Measurements from ENCODE around the gene MMD2.
"Not testable (repeated sequence)": the region's sequence is repeated elsewhere in the genome, so short reads cannot be mapped to it uniquely, and the experiment has no call there.

MMD2 gene, protein sequence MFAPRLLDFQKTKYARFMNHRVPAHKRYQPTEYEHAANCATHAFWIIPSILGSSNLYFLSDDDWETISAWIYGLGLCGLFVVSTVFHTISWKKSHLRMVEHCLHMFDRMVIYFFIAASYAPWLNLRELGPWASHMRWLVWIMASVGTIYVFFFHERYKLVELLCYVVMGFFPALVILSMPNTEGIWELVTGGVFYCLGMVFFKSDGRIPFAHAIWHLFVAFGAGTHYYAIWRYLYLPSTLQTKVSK
- total RNA-seq: 0 to 0.04 (median 0) reads per million in 18 experiments

DNA sequence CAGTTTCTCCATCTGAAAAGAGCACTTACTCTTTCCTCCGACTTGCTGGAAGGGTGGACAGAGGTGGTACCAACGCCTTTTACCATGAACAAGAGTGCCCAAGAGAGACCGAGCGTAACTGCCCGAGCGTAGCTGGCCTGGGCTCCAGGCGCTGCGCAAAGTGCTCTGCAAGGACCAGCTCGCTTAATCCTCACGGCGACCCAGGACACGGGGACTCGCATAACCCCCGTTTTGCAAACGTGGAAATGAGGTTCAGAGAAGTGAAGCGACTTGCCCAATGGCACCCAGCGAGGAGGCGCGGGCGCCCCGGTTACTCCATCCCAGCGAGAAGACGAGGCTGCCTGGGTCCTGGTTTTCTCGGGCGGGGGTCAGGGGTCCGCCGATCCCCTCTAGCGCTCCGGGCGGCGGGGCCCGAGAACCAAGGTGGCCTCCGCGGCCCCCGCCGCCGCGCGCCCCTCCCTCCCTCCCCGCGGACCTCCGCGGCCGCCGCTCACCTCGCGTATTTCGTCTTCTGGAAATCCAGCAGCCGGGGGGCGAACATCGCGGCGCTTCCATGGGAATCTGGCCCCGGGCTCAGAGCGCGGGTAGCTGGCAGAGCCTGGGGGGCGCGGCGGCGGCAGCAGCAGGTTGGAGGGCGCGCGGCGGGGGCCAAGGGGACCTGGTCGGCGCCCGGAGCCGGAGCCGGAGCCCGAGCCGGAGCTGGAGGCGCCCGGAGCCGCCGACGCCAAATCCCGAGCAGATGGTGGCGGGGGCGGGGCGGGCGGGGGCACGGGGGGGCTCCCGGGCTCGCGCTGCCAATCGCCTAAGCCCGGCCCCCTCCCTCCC lies at the start of gene MMD2:
Gene MMD2 (minus strand): TSS at position 711 of the 825 bp plus-strand sequence. CDS start 170 bp downstream, at position 541.
- no peak for DNase-seq

DNA sequence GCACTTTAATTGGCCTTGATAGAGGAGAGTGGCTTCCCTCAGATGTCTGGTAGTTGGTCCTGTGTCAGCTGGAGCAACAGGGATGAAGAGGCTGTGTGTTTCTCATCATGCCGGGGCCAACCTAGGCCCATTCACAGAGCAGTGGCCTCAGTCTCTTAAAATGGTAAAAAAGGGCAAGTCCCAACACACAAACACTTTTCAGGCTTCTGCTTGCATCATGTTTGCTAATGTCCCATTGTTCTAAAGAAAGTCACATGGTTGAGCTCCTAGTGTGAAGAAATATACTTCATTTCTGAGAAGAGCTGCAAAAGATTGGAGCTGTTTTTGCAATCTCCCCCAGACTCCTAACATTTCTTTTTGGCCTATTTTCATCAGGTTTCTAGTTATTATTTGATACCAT lies 46.1 kb upstream of the MMD2 start:
- peak in 1 of 2 donors; percentile 23 for DNase-seq

DNA sequence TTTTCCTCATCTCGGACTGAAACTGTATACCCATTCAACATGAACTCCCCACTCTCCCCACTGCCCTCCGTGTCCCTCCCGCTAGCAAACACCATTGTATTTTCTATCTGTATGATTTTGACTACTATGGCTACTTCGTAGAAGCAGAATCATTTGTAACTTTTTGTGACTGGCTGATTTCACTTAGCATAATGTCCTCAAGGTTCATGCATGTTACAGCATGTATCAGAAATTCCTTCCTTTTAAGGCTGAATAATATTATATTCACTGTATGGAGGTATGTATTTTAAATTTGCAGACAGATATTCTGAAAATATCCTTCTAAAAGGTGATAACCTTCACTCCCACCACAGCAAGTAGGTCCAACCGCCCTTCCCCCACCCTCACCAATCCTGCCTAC lies 42.9 kb upstream of the MMD2 start:
- DNase-seq: no peak

DNA sequence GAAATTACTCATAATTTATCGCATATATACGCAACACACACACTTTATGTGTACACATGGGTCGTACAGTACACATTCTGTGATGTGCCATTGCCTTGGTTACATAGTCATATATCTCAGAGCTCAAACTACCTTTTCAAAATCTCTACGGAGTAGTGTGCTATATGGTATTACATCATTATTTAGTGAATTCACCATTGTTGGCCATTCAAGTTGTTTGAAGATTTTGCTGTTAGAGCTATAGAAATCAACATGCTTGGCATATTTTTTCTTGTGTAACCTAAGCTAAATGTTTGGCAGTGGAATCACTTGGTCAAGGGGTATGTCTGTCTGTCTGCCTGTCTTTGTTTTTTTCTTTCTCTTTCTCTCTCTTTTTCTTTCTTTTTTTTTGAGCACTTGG lies 42.0 kb upstream of the MMD2 start:
- no peak for DNase-seq

DNA sequence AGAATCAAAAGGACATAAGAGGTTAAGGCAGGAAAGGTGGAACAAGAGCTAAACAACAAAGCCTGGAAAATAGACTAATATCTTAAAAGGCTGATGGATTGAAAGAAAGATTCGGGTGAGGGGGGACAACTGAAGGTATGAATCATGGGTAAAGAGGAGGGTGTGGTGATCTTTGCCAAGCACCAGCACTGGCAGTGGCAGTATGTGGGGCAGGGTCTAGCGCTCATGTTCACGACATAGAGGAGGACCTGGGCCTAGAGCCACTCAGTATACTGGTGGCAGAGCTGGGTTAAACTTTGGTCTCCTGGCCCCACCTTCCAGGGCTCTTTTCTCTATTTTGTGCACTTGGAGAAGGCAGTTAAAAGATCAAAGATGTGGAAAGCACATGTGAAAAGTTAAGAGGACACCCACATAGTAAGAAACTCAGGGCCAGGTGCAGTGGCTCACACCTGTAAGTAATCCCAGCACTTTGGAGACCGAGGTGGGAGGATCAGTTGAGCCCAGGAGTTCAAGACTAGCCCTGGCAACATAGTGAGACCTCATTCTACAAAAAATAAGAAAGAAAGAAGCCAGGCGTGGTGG lies 40.5 kb upstream of the MMD2 start:
- no peak for DNase-seq

DNA sequence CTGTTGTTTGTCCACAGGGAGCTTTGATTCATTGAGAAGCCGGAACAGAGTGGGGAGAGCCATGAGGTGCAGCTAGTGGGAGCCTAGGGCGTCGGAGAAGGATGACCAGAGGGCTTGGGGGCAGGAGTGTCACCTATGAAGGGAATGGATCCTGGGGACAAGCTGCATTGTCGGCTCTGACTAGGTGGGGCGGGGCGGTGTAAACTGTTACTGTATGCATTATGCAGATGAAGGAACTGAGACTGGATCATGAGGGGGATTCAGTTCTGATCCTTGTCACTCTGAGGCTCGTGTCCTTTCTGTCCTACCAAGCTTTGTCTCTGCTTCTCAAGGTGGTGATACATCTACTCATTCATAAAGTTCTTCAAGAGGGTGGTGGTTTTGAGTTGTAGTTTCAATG lies 39.9 kb upstream of the MMD2 start:
- no peak for DNase-seq

DNA sequence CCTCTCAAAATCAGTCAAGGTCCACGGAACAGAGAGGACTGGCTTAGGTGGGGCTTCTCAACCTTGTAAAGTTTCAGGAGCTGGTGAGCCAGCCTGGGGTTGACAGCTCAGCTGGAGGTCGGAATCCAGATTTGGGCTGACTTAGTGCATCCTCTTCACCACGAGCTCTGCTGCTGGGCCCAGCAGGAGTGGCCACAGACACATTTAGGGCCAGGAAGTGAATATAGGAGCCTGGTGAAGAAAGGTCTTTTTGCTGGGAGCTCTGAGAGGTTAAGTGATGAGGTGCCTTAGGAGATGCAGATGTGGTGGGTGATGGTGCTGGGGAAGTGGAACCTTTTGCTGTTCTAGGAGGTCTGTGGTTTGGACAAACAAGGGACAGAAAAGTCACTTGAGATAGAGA lies 39.3 kb upstream of the MMD2 start:
- DNase-seq: no peak

DNA sequence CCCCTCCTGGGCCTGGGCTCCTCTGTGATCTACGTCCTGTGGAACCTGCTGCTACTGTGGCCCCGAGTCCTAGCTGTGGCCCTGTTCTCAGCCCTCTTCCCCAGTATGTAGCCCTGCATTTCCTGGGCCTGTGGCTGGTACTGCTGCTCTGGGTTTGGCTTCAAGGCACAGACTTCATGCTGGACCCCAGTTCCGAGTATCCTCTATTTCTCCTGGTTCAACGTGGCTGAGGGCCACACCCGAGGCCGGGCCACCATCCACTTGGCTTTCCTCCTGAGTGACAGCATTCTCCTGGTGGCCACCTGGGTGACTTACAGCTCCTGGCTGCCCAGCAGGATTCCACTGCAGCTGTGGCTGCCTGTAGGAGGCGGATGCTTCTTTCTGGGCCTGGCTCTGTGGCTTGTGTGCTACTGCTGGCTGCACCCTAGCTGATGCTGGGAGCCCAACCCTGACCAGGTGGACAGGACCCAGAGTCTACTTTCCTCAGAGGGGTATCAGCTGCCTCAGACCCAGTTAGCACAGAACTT lies 37.8 kb upstream of the MMD2 start:
- no peak for DNase-seq

DNA sequence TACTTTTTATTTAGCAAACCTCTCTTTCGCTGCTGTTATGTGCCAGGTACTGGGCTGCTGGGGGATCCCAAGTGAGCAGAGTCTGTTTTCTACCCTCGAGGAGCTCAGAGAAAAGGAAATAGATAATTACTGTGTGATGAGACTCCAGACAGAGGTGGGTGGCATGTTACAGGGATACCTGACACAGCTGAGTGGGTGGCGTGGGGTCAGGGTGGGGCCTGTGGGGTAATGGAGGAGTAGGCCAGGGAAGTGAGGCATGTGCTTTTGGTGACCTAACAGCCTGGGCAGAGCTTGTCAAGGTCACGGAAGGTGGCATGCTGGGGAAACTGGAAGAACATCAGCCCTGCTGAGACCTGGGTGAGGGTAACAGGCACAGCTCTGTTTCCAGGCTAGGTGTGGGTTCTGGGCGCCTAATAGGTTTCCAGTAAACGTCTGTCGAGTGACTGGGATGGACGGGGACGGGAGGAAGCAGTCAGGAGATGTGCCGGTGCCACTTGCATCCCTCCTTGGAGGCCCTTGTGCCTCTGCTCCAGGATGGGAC lies 36.5 kb upstream of the MMD2 start:
- DNase-seq: no peak

DNA sequence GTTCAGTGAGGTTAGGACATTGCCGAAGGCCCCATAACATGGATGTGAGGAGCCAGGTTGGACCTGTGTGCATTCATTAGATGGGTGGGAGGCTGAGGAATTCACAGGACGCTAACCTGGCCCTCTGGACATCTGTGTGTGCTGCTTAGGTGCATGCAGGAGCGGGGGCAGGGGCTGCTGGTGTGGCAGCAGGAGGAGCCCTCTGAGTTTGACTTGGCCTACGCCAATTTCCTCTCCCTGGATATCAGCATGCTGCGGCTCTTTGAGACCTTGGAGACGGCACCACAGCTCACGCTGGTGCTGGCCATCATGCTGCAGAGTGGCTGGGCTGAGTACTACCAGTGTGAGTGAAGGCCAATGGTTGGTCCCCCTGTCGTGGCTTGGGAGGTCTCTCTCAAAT lies 34.5 kb upstream of the MMD2 start:
- no peak for DNase-seq

DNA sequence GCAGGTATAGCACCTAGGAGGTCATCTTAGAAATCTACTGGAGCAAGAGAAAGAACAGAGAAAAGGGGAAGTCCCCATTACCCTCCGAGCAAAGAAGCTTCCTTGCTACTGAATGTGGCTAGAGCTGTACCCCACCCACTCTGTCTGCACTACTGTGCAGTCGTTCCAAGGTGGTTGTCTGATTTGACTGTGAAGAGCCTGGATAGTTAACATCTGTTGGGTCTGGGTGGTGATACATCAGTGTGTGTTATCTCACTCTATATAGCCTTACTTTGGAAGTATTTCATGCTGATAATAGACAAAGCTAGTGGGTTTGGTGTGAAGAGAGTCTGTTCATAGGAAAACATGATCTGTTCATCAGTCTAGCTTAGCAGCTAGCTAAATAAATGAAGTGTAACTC lies 23.8 kb upstream of the MMD2 start:
- DNase-seq: not testable (repeated sequence)

DNA sequence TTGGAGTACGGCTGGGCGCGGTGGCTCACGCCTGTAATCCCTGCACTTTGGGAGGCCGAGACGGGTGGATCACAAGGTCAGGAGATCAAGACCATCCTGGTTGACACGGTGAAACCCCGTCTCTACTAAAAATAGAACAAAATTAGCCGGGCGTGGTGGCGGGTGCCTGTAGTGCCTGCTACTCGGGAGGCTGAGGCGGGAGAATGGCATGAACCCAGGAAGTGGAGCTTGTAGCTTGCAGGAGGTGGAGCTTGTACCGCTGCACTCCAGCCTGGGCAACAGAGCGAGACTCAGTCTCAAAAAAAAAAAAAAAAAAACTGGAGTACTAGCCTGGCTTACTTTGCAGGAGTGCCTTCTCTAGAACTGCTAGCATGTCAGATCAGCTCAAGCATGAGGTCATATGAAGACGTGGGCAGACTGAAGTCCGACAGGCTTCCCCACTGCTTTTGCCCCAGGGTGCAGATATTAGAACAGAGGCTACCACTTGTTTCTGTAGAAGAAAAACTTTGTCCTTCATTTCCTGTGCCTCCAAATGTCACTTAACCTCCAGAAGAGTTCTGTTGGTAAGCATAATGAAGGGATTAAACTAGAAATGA lies 22.4 kb upstream of the MMD2 start:
- DNase-seq: not testable (repeated sequence)

DNA sequence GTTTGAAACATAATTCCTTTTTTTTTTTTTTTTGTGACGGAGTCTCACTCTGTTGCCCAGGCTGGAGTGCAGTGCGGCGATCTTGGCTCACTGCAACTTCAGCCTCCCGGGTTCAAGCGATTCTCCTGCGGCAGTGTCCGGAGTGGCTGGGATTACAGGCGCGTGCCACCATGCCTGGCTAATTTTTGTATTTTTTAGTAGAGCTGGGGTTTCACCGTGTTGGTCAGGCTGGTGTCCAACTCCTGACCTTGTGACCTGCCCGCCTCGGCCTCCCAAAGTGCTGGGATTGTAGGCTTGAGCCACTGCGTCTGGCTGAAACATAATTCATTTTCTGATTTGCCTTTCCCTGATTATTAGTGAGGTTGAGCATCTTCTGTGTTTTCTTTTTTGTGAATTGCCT lies 16.6 kb upstream of the MMD2 start:
- not testable (repeated sequence) for DNase-seq

DNA sequence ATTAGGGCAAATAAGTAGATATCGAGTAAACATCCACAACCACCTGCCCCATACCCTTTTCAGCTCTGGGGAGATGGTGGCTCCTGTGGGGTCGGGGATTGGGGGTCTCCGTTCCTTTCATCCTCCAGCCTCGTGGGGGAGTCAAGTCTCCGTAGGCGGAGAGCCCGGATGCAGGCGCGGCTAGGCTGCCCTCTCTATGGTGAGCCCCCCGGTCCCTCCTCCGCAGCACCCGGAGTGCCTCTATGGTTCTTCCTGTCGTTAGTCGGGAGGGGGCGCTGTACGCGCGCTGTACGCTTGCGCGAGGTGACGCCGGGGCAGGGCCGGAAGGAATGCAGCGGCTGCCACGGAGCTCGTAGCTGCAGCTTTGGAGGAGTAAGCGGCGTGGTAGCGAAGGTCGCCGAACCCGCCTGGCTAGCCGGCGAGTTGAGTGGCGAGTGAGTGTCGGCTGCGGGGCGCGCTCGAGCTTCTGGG lies 14.8 kb upstream of the MMD2 start:
- peak; percentile 92 to 93 for DNase-seq

DNA sequence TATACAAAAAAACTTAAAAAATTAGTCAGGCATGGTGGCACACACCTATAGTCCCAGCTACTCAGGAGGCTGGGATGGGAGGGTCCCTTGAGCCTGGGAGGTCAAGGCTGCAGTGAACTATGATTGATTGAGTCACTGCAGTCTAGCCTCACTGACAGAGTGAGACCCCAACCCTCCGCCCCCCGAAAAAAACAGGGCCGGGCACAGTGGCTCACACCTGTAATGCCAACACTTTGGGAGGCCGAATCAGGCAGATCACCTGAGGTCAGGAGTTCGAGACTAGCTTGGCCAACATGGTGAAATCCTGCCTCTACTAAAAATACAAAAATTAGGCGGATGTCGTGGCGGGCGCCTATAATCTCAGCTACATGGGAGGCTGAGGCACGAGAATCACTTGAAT lies 13.5 kb upstream of the MMD2 start:
- DNase-seq: not testable (repeated sequence)

DNA sequence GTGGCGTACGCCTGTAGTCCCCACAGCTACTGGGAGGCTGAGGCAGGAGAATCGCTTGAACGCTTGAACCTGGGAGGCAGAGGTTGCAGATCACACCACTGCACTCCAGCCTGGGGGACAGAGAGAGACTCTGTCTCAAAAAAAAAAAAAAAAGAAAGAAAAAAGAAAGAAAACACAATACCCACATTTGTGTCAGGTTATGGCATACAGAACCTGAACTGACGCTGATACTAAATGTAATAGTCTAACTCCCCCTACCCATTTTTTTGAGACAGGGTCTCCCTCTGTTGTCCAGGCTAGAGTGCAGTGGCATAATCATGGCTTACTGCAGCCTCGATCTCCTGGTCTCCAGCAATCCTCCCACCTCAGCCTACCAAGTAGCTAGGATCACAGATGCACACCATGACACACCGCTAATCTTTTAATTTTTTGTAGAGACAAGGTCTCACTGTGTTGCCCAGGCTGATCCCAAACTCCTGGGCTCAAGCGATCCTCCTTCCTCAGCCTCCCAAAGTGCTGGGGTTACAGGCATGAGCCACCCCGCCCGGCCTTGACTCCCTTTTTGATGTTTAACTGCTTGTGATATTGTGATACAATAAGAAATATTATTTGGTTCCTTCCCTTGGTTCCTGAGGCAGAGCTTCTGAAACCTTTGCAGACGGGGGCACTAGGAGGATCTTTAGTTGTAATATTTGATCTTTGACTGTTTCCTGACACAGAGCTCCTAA lies 6.5 kb upstream of the MMD2 start:
- no peak for DNase-seq

DNA sequence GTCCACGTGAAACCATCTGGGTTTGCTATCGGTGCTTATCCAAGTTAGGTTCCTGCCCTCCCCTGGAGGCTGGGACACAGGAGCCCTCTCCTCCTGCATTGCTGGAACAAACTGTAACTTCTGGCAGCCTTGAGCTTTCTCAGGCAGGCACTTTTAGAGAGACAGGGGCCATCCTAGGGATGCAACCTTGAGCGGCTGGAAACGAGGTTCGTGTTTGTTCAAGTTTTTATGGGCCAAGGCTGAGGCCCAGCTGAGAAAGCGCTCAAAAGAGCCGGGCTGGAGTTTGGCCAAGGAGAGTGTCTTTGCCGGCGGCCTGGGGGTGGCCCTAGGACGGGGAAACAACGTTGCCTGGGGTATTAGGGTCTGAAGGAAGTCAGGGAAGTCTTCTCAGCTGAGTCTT lies 5.5 kb upstream of the MMD2 start:
- DNase-seq: no peak

DNA sequence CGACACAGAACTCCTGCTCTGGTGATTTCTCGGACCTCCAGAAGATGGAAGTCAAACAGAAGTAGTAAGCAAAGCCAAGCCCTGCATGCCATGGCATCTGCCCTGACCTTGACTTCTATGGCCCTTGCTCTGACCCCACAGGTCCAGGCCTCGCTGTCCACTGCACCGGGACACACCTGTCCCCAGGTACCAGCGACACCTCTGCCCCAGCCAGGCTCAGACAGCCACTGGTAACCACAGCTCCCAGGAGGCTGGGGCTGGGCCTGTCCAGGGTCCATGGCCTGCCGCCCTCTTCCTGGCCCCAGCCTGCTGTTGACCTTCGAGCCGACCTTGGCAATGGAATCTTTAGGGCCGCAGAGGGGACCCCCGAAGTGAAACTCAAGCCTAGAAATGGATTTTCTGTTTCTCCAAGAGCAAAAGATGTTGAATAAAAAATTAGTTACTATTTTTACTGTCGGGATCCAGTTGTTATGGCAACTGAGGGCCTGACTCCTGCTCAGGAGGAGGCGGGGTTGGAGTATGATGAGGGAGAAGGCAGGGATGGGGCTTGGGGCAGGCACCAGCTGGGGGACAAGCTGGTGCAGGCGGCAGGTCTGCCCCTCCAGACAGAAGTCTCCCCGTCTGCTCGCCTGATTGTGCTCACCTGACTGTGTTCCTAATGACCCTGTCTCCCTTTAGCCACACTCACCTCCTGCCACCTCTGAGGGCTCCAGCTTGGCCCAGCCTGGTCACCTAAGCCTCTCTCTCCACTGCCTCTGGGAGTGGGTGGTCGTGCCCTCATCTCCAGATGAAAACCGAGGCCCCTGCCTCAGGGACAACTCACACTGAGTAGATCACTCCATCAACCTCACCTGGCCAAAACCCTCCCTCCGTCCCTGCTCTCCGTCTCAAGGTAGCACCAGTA lies 4.1 kb upstream of the MMD2 start:
- DNase-seq: no peak

DNA sequence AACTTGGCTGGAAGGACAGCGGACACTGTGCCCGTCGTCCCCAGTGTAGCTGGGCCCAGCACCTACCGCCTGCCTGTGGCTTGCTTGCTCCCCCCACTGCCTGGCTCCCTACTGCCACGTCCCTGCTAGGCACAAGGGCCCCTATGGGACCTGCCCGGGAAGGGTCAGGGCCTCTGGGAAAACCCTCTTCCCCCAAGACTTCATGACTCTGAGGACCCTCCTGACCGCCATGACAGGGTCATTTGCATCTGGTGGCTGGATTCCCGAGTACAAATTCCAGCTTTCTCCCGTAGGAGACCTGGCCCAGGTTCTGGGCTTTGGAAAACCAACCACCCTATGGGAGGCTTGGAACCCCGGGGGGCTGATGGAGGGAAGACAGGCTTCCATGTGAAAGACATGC lies 1.4 kb upstream of the MMD2 start:
- no peak for DNase-seq

DNA sequence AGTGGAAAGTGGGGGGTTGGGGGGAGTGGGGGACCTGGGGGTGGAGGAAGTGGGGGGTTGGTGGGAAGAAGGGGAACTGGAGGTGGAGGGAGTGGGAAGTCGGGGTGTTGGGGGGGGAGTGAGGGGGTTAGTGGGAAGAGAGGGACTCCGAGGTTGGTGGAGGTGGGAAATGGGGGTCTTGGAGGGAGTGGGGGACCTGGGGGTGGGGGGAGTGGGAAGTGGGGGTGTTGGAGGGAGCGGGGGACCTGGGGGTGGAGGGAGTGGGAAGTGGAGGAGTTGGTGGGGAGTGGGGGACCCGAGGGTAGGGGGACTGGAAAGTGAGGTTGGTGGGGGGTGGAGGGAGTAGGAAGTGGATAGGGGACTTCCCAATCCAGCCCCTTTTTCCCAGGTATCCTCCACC lies 906 bp upstream of the MMD2 start:
- DNase-seq: no peak

DNA sequence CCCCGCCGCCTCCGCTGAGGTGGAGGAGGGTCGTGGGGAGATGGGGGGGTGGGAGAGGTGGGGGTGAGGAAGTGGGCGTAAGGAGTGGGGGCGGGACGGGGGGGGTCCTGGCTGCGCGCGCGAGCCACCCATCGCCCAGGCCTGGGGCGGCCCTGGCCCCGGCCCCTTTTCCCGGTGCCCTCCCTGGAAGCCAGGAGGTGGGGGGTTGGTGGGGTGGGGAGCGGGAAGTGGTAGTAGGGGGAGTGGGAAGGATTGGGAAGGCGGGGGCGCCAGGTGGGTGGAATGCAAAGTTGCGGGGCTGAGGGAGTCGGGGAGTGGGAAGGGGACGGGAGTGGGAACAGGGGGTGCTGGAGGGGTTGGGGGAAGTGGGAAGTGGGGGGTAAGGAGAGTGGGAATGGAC lies 319 bp upstream of the MMD2 start:
- no peak for DNase-seq

All from inflammatory macrophage (primary cell).